ENCODE measurements around the gene MRGPRF. TPM values are rescaled to one million over a fixed set of nuclear protein-coding genes. Genes with fewer than 3 reads are reported as not detected.

The MRGPRF gene
- total RNA-seq: 0.92 TPM

GRCh38 chr11:69013009-69013951, at the start of gene MRGPRF:
MRGPRF (minus strand) TSS chr11:69013246; CDS start chr11:69009901, 3,345 bp downstream.

GRCh38 chr11:69048694-69049489, 35.8 kb upstream of the MRGPRF start, which contains the start of gene TPCN2:
TPCN2 (plus strand) TSS chr11:69048932; CDS start chr11:69048998, 66 bp downstream.

GRCh38 chr11:68980776-68981065, 32.3 kb downstream of the MRGPRF start, which contains the start of gene MRGPRD:
MRGPRD (minus strand) TSS chr11:68980986; CDS start chr11:68980986, 0 bp downstream.

Other genes with a start within 250 kb of the MRGPRF start
- gene CPT1A, start 171.3 kb downstream of the MRGPRF start, total RNA-seq: 13.6 TPM
- 38.8 TPM for gene MRPL21, start 109.4 kb downstream of the MRGPRF start, total RNA-seq
- 12.2 TPM for gene IGHMBP2, start 109.4 kb downstream of the MRGPRF start, total RNA-seq
- not detected for gene MRGPRD, start 32.3 kb downstream of the MRGPRF start, total RNA-seq
- gene TPCN2, start 35.7 kb upstream of the MRGPRF start, total RNA-seq: 10.4 TPM
- gene SMIM38, start 142.7 kb upstream of the MRGPRF start, total RNA-seq: 0.92 TPM

Measured in diencephalon (tissue), 1 donor.